MCF 10A (cell line): ENCODE results near the gene ARHGEF25. TPM values are rescaled to one million over a fixed set of nuclear protein-coding genes. Genes with fewer than 3 reads are reported as not detected.

Source experiments
- BruUV-seq: library from RNA; stranded (reverse); fragments of 400-500 nt; replicated peaks from 2 replicates; lab custom pipeline; 2021; lab: Mats Ljungman, UMichigan
- CTCF ChIA-PET: fragments of 300-600 bp; sonication (Branson Sonifier 250); formaldehyde crosslinking; extraction: SDS; loops from one replicate; lab custom pipeline; 2021; ENCODE audit warnings: antibody characterized with exemption, inconsistent platforms; lab: Yijun Ruan, JAX
- POLR2A ChIA-PET: fragments of 300-600, 350-650 bp; sonication (Branson Sonifier 250); formaldehyde crosslinking; extraction: SDS; loops from one replicate; lab custom pipeline; 2020; ENCODE audit warnings: antibody characterized with exemption, inconsistent platforms; lab: Yijun Ruan, JAX
- DNase-seq: peaks from one replicate; pipeline ENCODE4 v3.0.0-alpha.2; 2018; ENCODE audit not compliant: unreplicated experiment
- H3K27ac Mint-ChIP-seq: one replicate; pipeline ENCODE4 v1.8.0; 2022; ENCODE audit warnings: mild to moderate bottlenecking, low read depth, mixed read lengths; ENCODE audit not compliant: unreplicated experiment
- H3K27me3 Mint-ChIP-seq: one replicate; pipeline ENCODE4 v1.8.0; 2022; ENCODE audit warnings: mixed read lengths; ENCODE audit not compliant: insufficient read depth, unreplicated experiment
- H3K36me3 Mint-ChIP-seq: one replicate; pipeline ENCODE4 v1.8.0; 2022; ENCODE audit warnings: mild to moderate bottlenecking, moderate library complexity, mixed read lengths; ENCODE audit not compliant: insufficient read depth, unreplicated experiment
- H3K4me1 Mint-ChIP-seq: one replicate; pipeline ENCODE4 v1.8.0; 2022; ENCODE audit warnings: mixed read lengths; ENCODE audit not compliant: insufficient read depth, unreplicated experiment
- H3K4me3 Mint-ChIP-seq: one replicate; pipeline ENCODE4 v1.8.0; 2022; ENCODE audit warnings: mild to moderate bottlenecking, moderate library complexity, mixed read lengths; ENCODE audit not compliant: unreplicated experiment
- H3K9me3 Mint-ChIP-seq: one replicate; pipeline ENCODE4 v1.8.0; 2022; ENCODE audit warnings: mixed read lengths; ENCODE audit not compliant: unreplicated experiment
- CTCF ChIP-seq: fragments of 200-600 bp; IDR thresholded peaks from one replicate; pipeline ENCODE4 v1.8.0; 2022; ENCODE audit warnings: antibody characterized with exemption, mild to moderate bottlenecking; ENCODE audit not compliant: unreplicated experiment
- intact Hi-C: fragments of 100-400 bp; cut with micrococcal nuclease; formaldehyde crosslinking; loops from 2 replicates; pipeline ENCODE4 v1.14.1; 2022
- total RNA-seq: library from RNA; stranded (reverse); gene quantifications from 2 replicates; pipeline ENCODE4 v1.2.3, GENCODE V29; 2022

The ARHGEF25 gene
- total RNA-seq, 1 experiment from 2014 or later, result 0.37 TPM

- BruUV-seq, result no TSS peak
- no peaks in the 10 kb centered on the region for H3K9me3 Mint-ChIP-seq
- ChIA-PET POLR2A (no interaction called here), CTCF (interaction anchor here (0.6 to 1.3 kb wide), 4 partner anchors 11 to 168 kb away, joined by 3 to 5 read pairs (median 4); partner anchors contain the start of gene INHBE)
- H3K36me3 Mint-ChIP-seq, result no peaks in the 10 kb centered on the region
- peaks cover 69% of the 10 kb centered on the region for H3K27me3 Mint-ChIP-seq
- H3K27ac Mint-ChIP-seq, result no peak overlapping the region
- intact Hi-C loops, result no loop called here
- no peak overlapping the region for H3K4me3 Mint-ChIP-seq
- no peak for DNase-seq
- H3K4me1 Mint-ChIP-seq, result peaks cover 5% of the 10 kb centered on the region
- TF ChIP-seq CTCF, result no peak
Observed at GRCh38 chr12:57623385-57623784, 12.2 kb downstream of the ARHGEF25 start.

- H3K27ac Mint-ChIP-seq, result no peak overlapping the region
- TF ChIP-seq CTCF, result no peak
- H3K4me3 Mint-ChIP-seq, result no peak overlapping the region
- peaks cover 5% of the 10 kb centered on the region for H3K4me1 Mint-ChIP-seq
- no TSS peak for BruUV-seq
- no peak for DNase-seq
- intact Hi-C loops, result no loop called here
- H3K9me3 Mint-ChIP-seq, result no peaks in the 10 kb centered on the region
- ChIA-PET CTCF (interaction anchor here (0.6 to 1.3 kb wide), 6 partner anchors 10 to 69 kb away, joined by 3 to 6 read pairs (median 4); no protein-coding TSS in a partner anchor), POLR2A (no interaction called here)
- H3K27me3 Mint-ChIP-seq, result peaks cover 64% of the 10 kb centered on the region
- no peaks in the 10 kb centered on the region for H3K36me3 Mint-ChIP-seq
Observed at GRCh38 chr12:57623811-57624390, 12.7 kb downstream of the ARHGEF25 start.

- ChIA-PET POLR2A (interaction anchor here (0.5 to 0.6 kb wide), 2 partner anchors 31 to 936 kb away, joined by 3 read pairs; no protein-coding TSS in a partner anchor), CTCF (interaction anchor here (0.8 to 1.3 kb wide), 4 partner anchors 10 to 69 kb away, joined by 3 to 6 read pairs (median 4); no protein-coding TSS in a partner anchor)
- Mint-ChIP-seq H3K4me3 (no peak overlapping the region), H3K27me3 (peaks cover 58% of the 10 kb centered on the region), H3K9me3 (no peaks in the 10 kb centered on the region), H3K4me1 (peaks cover 5% of the 10 kb centered on the region), H3K36me3 (no peaks in the 10 kb centered on the region), H3K27ac (no peak overlapping the region)
- BruUV-seq, result no TSS peak
- TF ChIP-seq CTCF, result no peak
- intact Hi-C loops, result no loop called here
- DNase-seq, result no peak
Observed at GRCh38 chr12:57624441-57625220, 13.4 kb downstream of the ARHGEF25 start.
